AG09309 (cell line): ENCODE measurements around the gene KPNB1.

Experiments
- DNase-seq: peaks from one replicate; pipeline ENCODE4 v3.0.0-alpha.2; 2010; ENCODE audit warnings: low read depth
- H3K4me3 ChIP-seq: 2 replicates; pipeline ENCODE4 v1.5.1; 2011; ENCODE audit warnings: mild to moderate bottlenecking, low read depth, low read length, moderate library complexity; ENCODE audit not compliant: control insufficient read depth
- TF ChIP-seq, protein P1 (sequence below): IDR thresholded peaks from 2 replicates; pipeline ENCODE4 v1.5.1; 2011; ENCODE audit warnings: mild to moderate bottlenecking, low read depth, low read length, inconsistent platforms; ENCODE audit not compliant: insufficient read depth, control insufficient read depth; ENCODE audit errors: missing control alignments

The KPNB1 gene

DNA sequence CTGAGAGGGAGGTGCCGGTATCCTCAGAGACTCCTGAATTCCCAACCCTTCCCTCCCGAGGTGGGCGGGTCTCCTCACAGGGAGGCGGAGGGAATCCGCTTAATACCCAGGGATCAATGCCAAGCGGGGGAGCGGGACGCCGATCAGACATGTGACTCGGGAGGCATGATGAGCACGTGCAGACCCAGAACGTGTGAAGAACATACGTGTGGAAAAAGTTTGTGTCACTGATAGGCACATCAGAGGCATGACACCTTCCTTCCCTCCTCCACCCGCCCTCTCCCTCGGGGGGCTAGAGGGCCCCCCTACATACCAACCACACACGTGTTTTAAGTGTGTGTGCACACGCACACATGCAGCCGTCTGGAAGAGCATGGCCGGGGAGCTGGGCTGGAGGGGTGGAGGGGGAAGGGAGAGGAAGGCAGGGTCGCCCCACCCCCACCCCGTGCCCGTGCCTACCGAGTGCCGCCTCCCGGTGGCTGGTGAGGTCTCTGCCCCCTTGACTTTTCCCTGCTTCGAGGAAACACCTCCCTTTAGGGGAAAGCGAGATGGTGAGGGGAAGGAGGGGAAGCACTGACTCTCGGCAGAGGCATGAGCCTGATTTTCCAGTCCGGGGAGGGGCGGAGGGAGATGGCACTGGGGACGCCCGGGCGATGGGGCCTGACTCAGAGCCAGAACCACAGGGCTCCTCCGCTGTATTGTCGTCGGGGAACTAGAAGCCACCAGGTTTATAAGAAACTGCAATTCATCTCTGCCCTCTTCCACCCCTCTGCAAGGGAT is 71.2 kb downstream of the KPNB1 start:
- no peak overlapping the region for H3K4me3 ChIP-seq
- no peak for DNase-seq
- TF ChIP-seq, protein P1, sequence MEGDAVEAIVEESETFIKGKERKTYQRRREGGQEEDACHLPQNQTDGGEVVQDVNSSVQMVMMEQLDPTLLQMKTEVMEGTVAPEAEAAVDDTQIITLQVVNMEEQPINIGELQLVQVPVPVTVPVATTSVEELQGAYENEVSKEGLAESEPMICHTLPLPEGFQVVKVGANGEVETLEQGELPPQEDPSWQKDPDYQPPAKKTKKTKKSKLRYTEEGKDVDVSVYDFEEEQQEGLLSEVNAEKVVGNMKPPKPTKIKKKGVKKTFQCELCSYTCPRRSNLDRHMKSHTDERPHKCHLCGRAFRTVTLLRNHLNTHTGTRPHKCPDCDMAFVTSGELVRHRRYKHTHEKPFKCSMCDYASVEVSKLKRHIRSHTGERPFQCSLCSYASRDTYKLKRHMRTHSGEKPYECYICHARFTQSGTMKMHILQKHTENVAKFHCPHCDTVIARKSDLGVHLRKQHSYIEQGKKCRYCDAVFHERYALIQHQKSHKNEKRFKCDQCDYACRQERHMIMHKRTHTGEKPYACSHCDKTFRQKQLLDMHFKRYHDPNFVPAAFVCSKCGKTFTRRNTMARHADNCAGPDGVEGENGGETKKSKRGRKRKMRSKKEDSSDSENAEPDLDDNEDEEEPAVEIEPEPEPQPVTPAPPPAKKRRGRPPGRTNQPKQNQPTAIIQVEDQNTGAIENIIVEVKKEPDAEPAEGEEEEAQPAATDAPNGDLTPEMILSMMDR, result no peak

DNA sequence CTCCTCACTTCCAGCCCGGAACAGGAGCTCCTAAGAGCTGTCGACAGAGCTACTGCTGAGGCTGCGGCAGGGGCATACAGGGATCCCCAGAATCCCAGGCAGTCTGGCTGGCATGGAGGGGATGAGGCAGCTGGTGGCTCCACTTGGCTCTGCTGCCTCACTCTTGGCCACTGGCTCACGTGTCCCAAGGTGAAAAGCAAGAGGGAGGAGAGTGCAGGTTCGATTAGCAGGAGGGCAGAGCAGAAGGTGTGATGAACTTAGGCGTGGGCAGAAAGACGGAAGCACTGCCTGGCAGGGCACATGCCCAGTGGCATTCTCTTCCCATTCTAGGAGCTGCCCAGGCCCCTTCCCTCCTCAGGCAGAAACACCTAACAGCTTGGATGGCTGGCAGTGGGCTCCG is 72.0 kb downstream of the KPNB1 start:
- DNase-seq, result no peak
- no peak overlapping the region for H3K4me3 ChIP-seq
- TF ChIP-seq, protein P1, result no peak

DNA sequence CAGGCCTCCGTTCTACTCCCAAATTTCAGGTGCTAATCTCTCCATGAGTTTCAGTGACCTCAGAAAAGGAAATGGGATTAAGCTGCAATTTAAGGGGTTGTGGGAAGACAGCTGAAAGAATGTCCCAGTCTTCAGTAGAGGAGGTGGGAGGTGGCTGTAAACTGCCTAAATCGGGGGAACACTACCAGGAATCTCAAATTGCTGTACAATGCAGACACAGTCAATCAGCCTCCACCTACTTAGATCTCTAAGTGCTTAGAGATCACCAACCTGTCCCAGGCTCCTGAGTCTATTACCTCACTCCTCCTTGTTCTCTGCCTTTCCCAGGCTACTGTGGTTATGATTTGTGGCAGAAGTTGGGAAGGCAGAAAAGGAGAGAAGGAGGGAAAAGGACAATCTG is 75.0 kb downstream of the KPNB1 start:
- TF ChIP-seq, protein P1, result no peak
- H3K4me3 ChIP-seq, result no peak overlapping the region
- DNase-seq, result no peak

DNA sequence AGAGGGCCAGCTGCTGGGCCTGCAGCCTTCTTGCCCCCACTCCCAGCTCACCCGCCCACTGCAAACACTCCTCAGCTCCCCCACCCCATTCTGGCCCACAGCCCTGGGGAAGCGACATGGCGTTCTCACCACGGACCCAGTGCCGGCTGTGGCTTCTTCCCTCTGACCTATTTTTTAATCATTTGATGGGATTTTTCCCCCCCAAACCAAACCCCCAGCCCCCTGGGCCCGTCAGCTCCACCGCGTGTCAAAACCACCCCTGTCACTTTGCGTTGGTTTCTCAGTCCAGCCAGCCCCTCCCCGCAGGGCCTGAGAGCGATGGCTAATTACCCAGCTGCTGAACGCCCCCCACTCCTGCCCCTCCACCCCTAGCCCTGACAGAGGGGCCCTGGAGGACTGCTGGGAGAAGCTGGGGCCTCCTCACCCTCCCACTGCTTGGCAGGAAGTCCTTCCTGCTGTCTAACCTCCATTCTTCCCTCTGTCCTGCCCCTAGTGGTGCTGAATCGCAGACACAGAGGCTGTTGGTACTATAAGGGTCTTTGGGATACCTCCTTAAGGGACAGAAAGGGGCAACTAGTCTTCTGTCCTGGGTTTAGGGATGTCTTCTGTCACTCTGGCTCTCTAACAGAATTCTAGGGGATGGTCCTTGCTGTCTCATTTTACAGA is 75.9 kb downstream of the KPNB1 start:
- no peak overlapping the region for H3K4me3 ChIP-seq
- no peak for DNase-seq
- TF ChIP-seq, protein P1, result peak; percentile 13

DNA sequence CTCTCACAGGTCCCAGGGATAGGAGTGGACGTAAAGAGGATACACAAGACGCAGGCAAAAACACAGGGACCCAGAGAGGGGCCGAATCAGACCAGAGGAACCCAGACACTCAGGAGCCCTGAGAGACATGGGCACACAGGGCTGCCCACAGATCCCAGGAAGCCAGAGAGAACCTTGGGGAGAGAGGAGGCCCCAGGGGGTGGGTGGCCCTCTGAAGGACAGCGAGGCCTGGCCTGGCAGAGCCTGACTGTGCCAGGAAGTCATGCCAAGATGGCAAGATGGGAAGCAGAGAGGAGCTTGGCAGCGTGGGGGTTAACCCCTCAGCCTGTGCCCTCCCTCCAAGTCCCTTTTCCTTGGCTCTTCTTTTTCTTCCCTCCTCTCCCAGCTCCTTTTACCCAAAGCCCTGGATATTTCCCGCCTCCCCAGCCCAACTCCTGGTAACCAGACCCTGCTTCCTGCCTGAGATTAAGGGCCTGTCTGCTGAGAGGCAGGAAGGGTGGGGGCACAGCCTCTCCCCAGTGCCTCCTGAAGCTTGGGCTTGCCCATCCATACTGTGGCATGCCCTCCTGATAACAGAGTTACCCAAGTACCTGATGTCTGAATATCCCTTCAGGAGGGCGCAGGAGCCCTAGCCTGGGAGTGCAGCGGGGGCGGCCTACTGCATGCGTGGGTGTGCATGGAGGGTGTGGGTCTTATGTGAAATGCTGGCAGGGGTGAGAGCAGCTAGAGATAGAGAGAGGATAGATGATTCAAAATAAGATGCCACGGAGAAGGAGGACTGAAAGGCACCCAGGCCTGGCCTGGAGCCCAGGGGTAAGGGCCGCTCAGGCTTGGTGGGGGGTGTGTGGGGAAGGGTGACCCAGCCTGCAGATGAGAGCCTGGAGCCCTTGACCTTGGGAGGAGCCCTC is 77.3 kb downstream of the KPNB1 start:
- no peak for DNase-seq
- TF ChIP-seq, protein P1, result no peak
- H3K4me3 ChIP-seq, result no peak overlapping the region

DNA sequence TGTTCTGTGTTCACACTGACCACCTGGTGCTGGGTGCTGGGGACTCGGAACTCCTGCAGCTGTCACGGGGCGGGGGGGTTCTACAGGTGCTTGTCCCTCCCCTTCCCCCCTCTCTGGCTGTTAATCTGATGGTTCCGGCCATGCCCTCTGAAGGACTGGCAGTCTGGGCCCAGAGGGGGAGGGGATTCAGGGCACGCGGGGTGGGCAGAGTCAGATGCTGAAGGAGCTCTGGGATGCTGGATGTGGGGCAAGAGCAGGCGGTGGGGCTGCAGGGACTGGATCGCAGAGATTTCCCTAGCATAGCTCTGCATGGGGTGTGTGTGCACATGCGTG is 78.0 kb downstream of the KPNB1 start:
- TF ChIP-seq, protein P1, result no peak
- DNase-seq, result no peak
- H3K4me3 ChIP-seq, result no peak overlapping the region
